Right lobe of liver (tissue), 6 donors: ENCODE measurements around the gene SPATA19. TPM values are rescaled to one million over a fixed set of nuclear protein-coding genes. Genes with fewer than 3 reads are reported as not detected.

ENCODE experiments used
- ATAC-seq, 4 donors: fragments of 200-7000 bp; cut with Tn5 transposase; one replicate each; pipeline ENCODE4 v1.9.1; 2020; ENCODE audit warnings: mild to moderate bottlenecking in 4 of 4, moderate library complexity in 4 of 4
- DNase-seq, 3 donors: peaks; one replicate each; pipeline ENCODE4 v3.0.0-alpha.2; 2020
- H3K27ac ChIP-seq, 3 donors: fragments of 200-600 bp; one replicate each; pipeline ENCODE4 v1.8.0; 2022
- H3K27me3 ChIP-seq, 2 donors: fragments of 200-600 bp; one replicate each; pipeline ENCODE4 v1.8.0; 2022
- H3K36me3 ChIP-seq, 4 donors: fragments of 200-600 bp; sonication (generic) in 1 of 4; one replicate each; pipeline versions ENCODE4 v1.5.1 to v1.8.0; 2017 to 2022; ENCODE audit warnings: control low read depth in 1 of 4
- H3K4me1 ChIP-seq, 4 donors: fragments of 200-600 bp; sonication (generic) in 1 of 4; one replicate each; pipeline versions ENCODE4 v1.5.1 to v1.8.0; 2017 to 2022; ENCODE audit warnings: control low read depth in 1 of 4
- H3K4me3 ChIP-seq, 3 donors: fragments of 200-600 bp; one replicate each; pipeline ENCODE4 v1.8.0; 2022
- H3K9me3 ChIP-seq, 4 donors: fragments of 200-600 bp; sonication (generic) in 1 of 4; one replicate each; pipeline versions ENCODE4 v1.5.1 to v1.8.0; 2017 to 2022; ENCODE audit warnings: control low read depth in 1 of 4
- CTCF ChIP-seq, 4 donors: fragments of 200-600 bp in 3 of 4; fragments of 450-650 bp in 1 of 4; IDR thresholded peaks; one replicate each; pipeline versions ENCODE4 v1.5.1 to v1.8.0; 2016 to 2022; ENCODE audit warnings: antibody characterized with exemption in 4 of 4, mild to moderate bottlenecking in 2 of 4
- POLR2A ChIP-seq: fragments of 450-650 bp; IDR thresholded peaks from one replicate; pipeline ENCODE4 v1.6.1; 2017; ENCODE audit warnings: antibody characterized with exemption, mild to moderate bottlenecking
- WGBS: methylation state at CpG from one replicate; pipeline ENCODE4 v1.1.6; 2018; ENCODE audit warnings: low coverage, low lambda C conversion rate; ENCODE audit not compliant: insufficient coverage; ENCODE audit errors: missing lambda C conversion rate; 5-methylcytosine and 5-hydroxymethylcytosine counted together
- intact Hi-C, 2 donors: fragments of 100-400 bp; cut with DNase I; formaldehyde crosslinking; loops; one replicate each; pipeline versions ENCODE4 v1.11.2 to v1.14.1; 2022
- total RNA-seq, 6 experiments: library from RNA; depleted of rRNA in 2 of 6; stranded (reverse); fragments of >200 nt in 2 of 6; fragmentation: NEBNext Ultra II Directional in 3 of 6; extraction: Animal tissue kit (Norgen Biotek cat#: 25700) in 3 of 6; gene quantifications; one replicate each; pipeline versions ENCODE4 v1.1.0 to v1.2.4, GENCODE V29; 2016 to 2023
- donor health status: DM: no; HTN: yes; CAD: no.
- donor health status: DM: no; HTN: no; CAD: no.
- donor health status: DM: no; HTN: no; CAD: no.
- donor health status: DM: no; HTN: yes; CAD: no.
- donor health status: DM: no; HTN: yes; CAD: no.

Gene SPATA19
- total RNA-seq, 6 experiments from 2014 or later = not detected

GRCh38 chr11:133841279-133842043 is 3.9 kb downstream of the SPATA19 start:
- H3K4me3 ChIP-seq = no peak overlapping the region
- H3K36me3 ChIP-seq = no peaks in the 10 kb centered on the region
- TF ChIP-seq POLR2A (no peak), CTCF (IDR thresholded peaks at IDR 0.05) (no peak)
- H3K27me3 ChIP-seq = no peaks in the 10 kb centered on the region
- DNase-seq (no peak), ATAC-seq (no peak)
- no peak overlapping the region for H3K27ac ChIP-seq
- no peaks in the 10 kb centered on the region for H3K9me3 ChIP-seq
- H3K4me1 ChIP-seq = no peaks in the 10 kb centered on the region
- WGBS = 60% methylated on average over 8 of the region's 12 CpGs
- intact Hi-C loops = no loop called here

- ATAC-seq = no peak
- H3K9me3 ChIP-seq = no peaks in the 10 kb centered on the region
These were observed 4.8 kb downstream of the SPATA19 start for GRCh38 chr11:133840479-133840941.

GRCh38 chr11:133835593-133836548 is 9.4 kb downstream of the SPATA19 start:
- no peak for DNase-seq
- WGBS = 56% methylated on average over 10 of the region's 12 CpGs
- TF ChIP-seq CTCF (IDR thresholded peaks at IDR 0.05) (no peak), POLR2A (no peak)
- intact Hi-C loops = no loop called here
- H3K36me3 ChIP-seq = no peaks in the 10 kb centered on the region
- no peak overlapping the region for H3K27ac ChIP-seq
- no peaks in the 10 kb centered on the region for H3K9me3 ChIP-seq
- H3K4me3 ChIP-seq = no peak overlapping the region
- peak in 2 of 4 donors; percentile 25 to 44 for ATAC-seq
- no peaks in the 10 kb centered on the region for H3K27me3 ChIP-seq
- H3K4me1 ChIP-seq = no peaks in the 10 kb centered on the region

More at GRCh38 chr11:133840479-133840941, 4.8 kb downstream of the SPATA19 start:
- TF ChIP-seq POLR2A (no peak), CTCF (IDR thresholded peaks at IDR 0.05) (no peak)
- intact Hi-C loops = no loop called here
- Histone ChIP-seq H3K4me1 (no peaks in the 10 kb centered on the region), H3K4me3 (no peak overlapping the region), H3K27me3 (no peaks in the 10 kb centered on the region), H3K27ac (no peak overlapping the region), H3K36me3 (no peaks in the 10 kb centered on the region)
- WGBS = 68% methylated on average over 2 of the region's 7 CpGs
- DNase-seq = no peak

GRCh38 chr11:133834682-133835592 is 10.4 kb downstream of the SPATA19 start:
- TF ChIP-seq POLR2A (no peak), CTCF (IDR thresholded peaks at IDR 0.05) (peak; percentile 48 to 64 (median 56))
- WGBS = 58% methylated on average over 8 of the region's 11 CpGs
- ATAC-seq = peak; percentile 76 to 96 (median 82)
- H3K9me3 ChIP-seq = no peaks in the 10 kb centered on the region
- H3K4me3 ChIP-seq = no peak overlapping the region
- H3K27me3 ChIP-seq = no peaks in the 10 kb centered on the region
- H3K27ac ChIP-seq = no peak overlapping the region
- peak in 1 of 3 donors; percentile 56 for DNase-seq
- no peaks in the 10 kb centered on the region for H3K36me3 ChIP-seq
- H3K4me1 ChIP-seq = no peaks in the 10 kb centered on the region
- intact Hi-C loops = loop anchor here in 1 of 2 donors (5.0 kb wide), 1 partner anchor 753 kb away; no protein-coding TSS in a partner anchor
